ENCODE measurements around the gene TMEM150C.
A peak's percentile ranks its signal among the peaks of the same experiment; 100 is the strongest.

The TMEM150C gene

GRCh38 chr4:82469791-82470345 is 91.9 kb downstream of the TMEM150C start:
- DNase-seq: no peak

- DNase-seq: no peak
These were observed 94.3 kb downstream of the TMEM150C start for GRCh38 chr4:82467471-82467870.

DNA sequence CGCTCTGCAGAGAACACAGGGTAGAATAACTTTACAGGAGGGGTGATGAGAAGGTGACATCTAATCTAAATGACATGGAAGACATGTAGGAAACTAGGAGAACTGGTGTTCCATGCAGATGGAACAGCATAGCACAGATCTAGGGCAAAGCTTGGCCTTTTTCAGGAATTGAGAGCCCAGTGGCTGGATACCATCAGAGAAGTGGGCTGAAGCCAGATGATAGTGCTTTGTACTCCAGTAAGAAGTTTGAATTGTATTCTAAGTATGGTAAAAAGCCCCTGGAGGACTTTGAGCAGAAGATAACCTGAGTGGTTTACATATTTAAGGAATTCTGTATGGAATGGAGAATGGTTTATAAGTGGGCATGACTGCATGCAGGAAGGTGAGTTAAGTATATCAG is 98.6 kb downstream of the TMEM150C start:
- DNase-seq: no peak

GRCh38 chr4:82462415-82462831 is 99.4 kb downstream of the TMEM150C start:
- DNase-seq: peak; percentile 57 to 82 (median 73)

DNA sequence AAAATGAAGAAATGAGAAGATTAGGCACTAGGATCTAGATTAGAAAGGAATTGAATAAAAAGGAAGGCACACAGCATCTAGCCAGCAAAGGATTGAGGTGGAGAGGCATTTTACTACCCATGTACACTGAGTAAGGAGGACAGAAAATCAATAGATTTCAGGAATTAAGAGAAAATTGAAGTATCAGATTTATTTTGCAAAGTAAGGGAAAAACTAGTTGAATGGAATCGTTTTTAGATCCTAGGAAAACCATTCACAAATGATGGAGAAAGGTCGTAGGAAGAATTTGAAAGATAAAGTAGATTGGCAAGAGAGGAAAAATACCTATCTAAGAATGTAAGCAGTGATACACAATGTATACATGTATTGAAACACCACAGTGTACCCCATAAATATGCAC is 100.1 kb downstream of the TMEM150C start:
- DNase-seq: no peak

- no peak for DNase-seq
These were observed 103.1 kb downstream of the TMEM150C start for GRCh38 chr4:82458729-82459128.

DNA sequence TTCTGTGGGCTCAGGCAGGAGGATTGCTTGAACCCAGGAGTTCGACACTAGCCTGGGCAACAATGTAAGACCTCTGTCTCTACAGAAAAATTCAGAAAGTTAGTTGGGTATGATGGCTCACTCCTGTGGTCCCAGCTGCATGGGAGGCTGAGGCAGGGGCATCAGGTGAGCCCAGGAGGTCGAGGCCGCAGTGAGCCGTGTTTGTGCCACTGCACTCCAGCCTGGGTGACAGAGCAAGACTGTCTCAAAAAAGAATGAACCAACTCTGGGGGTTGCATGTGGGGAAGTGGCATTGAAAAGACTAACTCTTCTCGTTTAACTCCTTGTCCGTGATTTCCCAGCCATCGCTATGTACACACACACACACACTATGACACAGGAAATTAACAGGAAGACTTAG is 104.5 kb downstream of the TMEM150C start:
- no peak for DNase-seq

DNA sequence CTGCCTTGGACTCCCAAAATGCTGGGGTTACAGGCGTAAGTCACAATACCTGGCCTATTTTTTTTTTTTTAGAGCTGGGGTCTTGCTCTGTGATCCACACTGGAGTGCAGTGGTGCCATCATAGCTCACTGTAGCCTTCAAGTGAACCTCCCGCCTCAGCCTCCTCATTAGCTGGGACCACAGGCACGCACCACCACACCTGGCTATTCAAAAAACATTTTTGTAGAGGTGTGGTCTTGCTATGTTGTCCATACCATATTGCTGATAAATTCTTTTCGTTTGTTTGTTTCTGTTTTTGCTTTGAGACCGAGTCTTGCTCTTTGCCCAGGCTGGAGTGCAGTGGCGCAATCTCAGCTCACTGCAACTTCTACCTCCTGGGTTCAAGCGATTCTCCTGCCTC is 109.8 kb downstream of the TMEM150C start:
- no peak for DNase-seq

DNA sequence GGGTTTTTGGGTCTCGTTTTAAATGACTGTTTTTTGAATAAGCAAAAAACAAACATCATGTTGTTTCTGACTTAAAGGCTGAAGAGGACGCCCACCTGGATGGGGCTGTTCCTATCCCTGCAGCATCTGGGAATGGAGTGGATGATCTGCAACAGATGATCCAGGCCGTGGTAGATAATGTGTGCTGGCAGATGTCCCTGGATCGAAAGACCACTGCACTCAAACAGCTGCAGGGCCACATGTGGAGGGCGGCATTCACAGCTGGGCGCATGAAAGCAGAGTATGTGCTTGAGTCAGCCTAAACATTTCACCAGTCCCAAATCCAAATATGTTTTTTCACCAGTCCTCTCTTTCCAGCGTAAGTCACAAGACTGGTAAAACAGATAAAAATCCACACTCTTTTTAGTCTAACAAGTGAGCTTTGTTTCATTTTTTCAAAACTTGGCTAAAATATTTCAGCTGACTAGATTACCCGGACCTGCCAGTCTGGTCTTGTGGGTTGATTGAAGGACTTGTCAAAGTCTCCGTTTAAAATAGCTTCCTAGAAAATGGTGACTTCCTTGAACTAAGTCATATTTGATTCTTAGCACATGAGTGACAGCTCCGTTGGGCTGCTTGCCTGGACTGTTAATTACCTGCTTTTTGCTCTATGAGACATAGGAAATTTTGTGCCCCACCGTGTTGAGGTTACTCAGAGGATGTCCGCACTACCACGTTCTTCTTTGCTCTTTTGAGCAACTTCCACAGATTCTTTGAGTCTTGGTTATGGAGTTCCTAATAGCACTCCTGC is 110.6 kb downstream of the TMEM150C start:
- DNase-seq: no peak

GRCh38 chr4:82447886-82448285 is 113.9 kb downstream of the TMEM150C start:
- no peak for DNase-seq

DNA sequence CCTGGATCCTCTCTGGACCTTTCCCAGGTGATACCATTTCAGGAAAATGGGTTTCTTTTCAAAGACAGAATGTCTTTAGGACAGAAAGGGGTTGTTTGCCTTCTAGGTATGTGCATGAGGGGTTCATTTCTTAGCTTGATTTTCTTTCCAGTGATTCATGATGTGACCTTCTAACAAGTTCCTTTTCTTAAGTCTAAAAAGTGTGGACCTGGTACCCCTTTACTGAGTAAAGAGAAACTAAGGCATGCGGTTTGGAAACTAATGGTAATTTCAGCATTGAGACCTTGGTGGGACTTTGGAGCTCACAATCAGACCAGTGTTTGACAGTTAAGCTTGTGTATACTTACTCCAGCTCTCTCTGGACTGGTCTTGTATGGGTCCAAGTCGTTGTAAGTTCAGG is 122.7 kb downstream of the TMEM150C start:
- DNase-seq: no peak

DNA sequence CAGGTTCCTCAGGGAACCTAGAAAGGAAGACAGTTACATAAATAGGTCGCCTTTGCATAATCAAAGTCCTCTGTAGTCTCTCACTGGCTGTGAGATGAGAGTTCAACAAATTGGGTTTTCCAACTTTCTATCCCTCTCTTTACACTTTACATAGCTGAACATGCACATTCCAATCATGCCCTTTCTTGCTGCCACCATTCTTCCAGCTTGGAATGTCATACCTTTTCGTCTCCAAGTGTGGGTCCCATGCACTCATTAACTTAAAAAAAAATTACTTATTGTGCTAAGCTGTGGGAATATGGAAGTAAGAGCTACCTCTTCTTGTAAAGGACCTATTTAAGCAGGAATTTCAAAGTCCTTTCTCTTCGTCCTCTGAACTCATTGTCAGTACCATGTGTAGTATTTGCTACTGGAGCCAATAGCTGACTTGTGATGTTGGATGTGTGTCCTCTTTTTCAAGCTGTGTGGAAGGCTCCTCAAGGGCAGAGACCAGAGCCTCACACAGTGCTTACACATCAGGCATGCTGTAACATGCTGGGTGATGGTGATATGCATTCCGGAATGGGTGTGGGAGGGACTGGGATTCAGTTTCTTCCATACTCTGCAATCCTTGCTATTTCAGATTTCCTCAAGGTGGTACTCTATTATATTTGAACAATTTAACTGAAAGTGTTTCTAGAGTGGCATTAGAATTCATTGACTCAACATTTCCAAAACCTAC is 124.3 kb downstream of the TMEM150C start:
- DNase-seq: no peak

DNA sequence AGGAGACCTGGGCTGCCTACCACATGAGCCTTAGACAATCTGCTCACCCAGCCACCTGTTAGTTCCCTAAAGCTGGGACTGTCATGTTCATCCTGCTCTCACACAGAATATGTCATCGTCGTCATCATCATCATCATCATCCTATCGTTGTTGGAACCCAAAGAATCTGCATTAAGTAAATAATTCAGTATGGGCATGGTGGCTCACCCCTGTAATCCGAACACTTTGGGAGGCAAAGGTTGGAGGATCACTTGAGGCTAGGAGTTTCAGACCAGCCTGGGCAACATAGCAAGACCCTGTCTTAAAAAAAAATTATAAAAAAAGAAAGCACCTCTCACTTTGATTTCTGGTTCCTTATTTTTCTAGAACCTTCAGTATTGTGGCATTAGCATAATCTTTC is 125.0 kb downstream of the TMEM150C start:
- DNase-seq: no peak

GRCh38 chr4:82436130-82436529 is 125.7 kb downstream of the TMEM150C start:
- no peak for DNase-seq

GRCh38 chr4:82434949-82435348 is 126.8 kb downstream of the TMEM150C start:
- DNase-seq: no peak

GRCh38 chr4:82433791-82434190 is 128.0 kb downstream of the TMEM150C start:
- no peak for DNase-seq
